Measurements from ENCODE around the gene ZBTB20.

GRCh38 chr3:114608293-114608692, 538.8 kb downstream of the ZBTB20 start:
- no peak for TF ChIP-seq CTCF (IDR thresholded peaks at IDR 0.05; ENCODE audit: low read length)
- TF ChIP-seq EZH2 (optimal IDR thresholded peaks at IDR 0.05; ENCODE audit: low read depth, low read length): no peak
- TF ChIP-seq EZH2phosphoT487 (IDR thresholded peaks at IDR 0.05; ENCODE audit: low read length): no peak

Measured in MM.1S (cell line).